Muscle of leg (tissue), 11 donors: ENCODE data around the gene DGKB. TPM values are rescaled to one million over a fixed set of nuclear protein-coding genes. Genes with fewer than 3 reads are reported as not detected.

ENCODE experiments used
- DNase-seq: peaks from one replicate; pipeline ENCODE4 v3.0.0; 2013
- H3K27ac ChIP-seq: one replicate; pipeline ENCODE4 v1.5.1; 2013; ENCODE audit warnings: mild to moderate bottlenecking, low read length, control low read depth
- H3K27me3 ChIP-seq: one replicate; pipeline ENCODE4 v1.6.1; 2013; ENCODE audit warnings: low read length; ENCODE audit not compliant: control insufficient read depth, insufficient read depth
- H3K36me3 ChIP-seq: one replicate; pipeline ENCODE4 v1.6.1; 2013; ENCODE audit warnings: low read length; ENCODE audit not compliant: control insufficient read depth, insufficient read depth
- H3K4me1 ChIP-seq: one replicate; pipeline ENCODE4 v1.6.1; 2013; ENCODE audit warnings: low read length; ENCODE audit not compliant: control insufficient read depth, insufficient read depth
- H3K4me3 ChIP-seq: one replicate; pipeline ENCODE4 v1.5.1; 2013; ENCODE audit warnings: low read length, control low read depth
- H3K9me3 ChIP-seq: replicated peaks from 2 replicates; pipeline ENCODE4 v1.6.1; 2013; ENCODE audit warnings: low read depth, low read length; ENCODE audit not compliant: control insufficient read depth
- WGBS: methylation state at CpG from one replicate; pipeline ENCODE4 v1.1.5; 2013; ENCODE audit warnings: missing lambda C conversion rate; ENCODE audit not compliant: insufficient coverage; 5-methylcytosine and 5-hydroxymethylcytosine counted together
- polyA plus RNA-seq, 8 donors: library from polyadenylated mRNA; unstranded; fragments of 120-200 nt; gene quantifications; one replicate each; pipeline versions ENCODE4 v1.2.1 to v1.2.3, GENCODE V29; 2013; ENCODE audit warnings: inconsistent platforms in 1 of 8, low replicate concordance in 1 of 8; ENCODE audit not compliant: insufficient read length in 8 of 8, insufficient read depth in 1 of 8
- total RNA-seq: library from RNA; stranded (reverse); fragments of 120-200 nt; gene quantifications from one replicate; pipeline ENCODE4 v1.2.4, GENCODE V29; 2013

The DGKB gene
- total and polyA plus RNA-seq, 9 donors, result 0.42 to 1.4 (median 0.85) TPM

GRCh38 chr7:14748461-14748860 is 154.1 kb downstream of the DGKB start:
- H3K27ac ChIP-seq, result no peak overlapping the region
- DNase-seq, result peak; percentile 20
- H3K36me3 ChIP-seq, result no peaks in the 10 kb centered on the region
- peaks cover 19% of the 10 kb centered on the region for H3K9me3 ChIP-seq
- no peaks in the 10 kb centered on the region for H3K27me3 ChIP-seq
- peaks cover 2% of the 10 kb centered on the region for H3K4me1 ChIP-seq
- H3K4me3 ChIP-seq, result no peak overlapping the region

- H3K36me3 ChIP-seq, result no peaks in the 10 kb centered on the region
- no peaks in the 10 kb centered on the region for H3K27me3 ChIP-seq
- H3K27ac ChIP-seq, result no peak overlapping the region
- no peak overlapping the region for H3K4me3 ChIP-seq
- no CpG with 5 or more reads among the region's 4 CpGs for WGBS
- peak; percentile 57 for DNase-seq
- H3K4me1 ChIP-seq, result peaks cover 2% of the 10 kb centered on the region
- H3K9me3 ChIP-seq, result peaks cover 22% of the 10 kb centered on the region
These were observed 154.8 kb downstream of the DGKB start for GRCh38 chr7:14747701-14748100.

DNA sequence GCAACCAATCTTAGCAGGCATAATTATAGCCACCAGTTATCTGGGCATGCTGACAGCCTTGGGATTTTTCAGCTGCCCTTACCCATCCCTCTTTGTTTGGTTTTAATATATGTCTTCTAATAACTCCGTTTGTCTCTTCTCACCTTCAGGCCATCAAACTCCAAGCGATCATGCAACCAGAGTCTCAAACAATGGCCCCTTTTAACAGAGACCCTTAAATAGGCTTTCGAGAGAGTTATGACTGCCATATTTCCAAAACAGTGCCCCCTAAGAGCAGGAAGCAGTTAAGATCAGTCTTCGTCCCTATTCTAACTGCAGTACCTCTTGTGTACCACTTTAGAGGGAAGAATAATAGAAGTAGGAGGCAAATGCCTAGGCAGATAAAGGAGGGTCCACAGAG is 157.5 kb downstream of the DGKB start:
- peaks cover 2% of the 10 kb centered on the region for H3K4me1 ChIP-seq
- 100% methylated on average over 1 of the region's 4 CpGs for WGBS
- H3K27ac ChIP-seq, result no peak overlapping the region
- peaks cover 43% of the 10 kb centered on the region for H3K9me3 ChIP-seq
- no peaks in the 10 kb centered on the region for H3K36me3 ChIP-seq
- no peak for DNase-seq
- H3K4me3 ChIP-seq, result no peak overlapping the region
- no peaks in the 10 kb centered on the region for H3K27me3 ChIP-seq

DNA sequence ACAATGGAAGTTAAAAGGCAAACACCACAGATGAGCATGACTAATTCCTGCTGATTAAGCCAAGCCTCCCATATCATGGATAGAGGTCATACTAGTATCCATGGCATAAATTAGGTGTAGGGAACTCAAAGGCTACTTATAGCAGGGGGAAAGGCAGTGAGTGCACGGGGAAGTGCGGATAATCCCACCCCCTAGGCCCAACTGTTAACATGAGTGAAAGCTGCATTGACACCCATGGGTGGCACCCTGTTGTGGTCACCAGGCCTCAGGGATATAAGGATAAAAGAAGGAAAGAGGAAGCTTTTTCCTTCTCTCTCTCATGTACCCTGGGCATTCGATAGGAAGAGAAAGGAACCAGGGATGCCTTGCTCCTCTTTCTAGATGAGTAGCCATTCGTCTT is 161.9 kb downstream of the DGKB start:
- DNase-seq, result no peak
- H3K27me3 ChIP-seq, result no peaks in the 10 kb centered on the region
- H3K9me3 ChIP-seq, result peaks cover 43% of the 10 kb centered on the region
- 86% methylated on average over 2 of the region's 4 CpGs for WGBS
- H3K4me1 ChIP-seq, result no peaks in the 10 kb centered on the region
- no peak overlapping the region for H3K4me3 ChIP-seq
- H3K36me3 ChIP-seq, result no peaks in the 10 kb centered on the region
- no peak overlapping the region for H3K27ac ChIP-seq

DNA sequence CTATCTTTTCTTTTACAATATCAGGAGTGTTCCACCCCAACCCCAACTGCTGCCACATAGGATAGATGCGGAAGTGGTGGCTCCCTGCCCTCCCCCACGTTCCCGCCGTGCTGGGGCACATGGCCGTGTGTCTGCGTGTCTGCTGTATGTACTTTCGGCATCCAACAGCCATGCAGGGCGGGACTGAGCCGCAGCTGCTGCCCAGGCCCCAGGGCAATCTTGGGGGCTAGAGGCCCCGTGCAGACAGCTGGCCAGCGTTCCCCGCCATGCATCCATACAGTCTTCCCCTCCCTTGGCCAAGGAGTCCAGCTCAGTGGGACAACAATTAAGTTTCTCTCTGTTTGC is 162.7 kb downstream of the DGKB start:
- Histone ChIP-seq H3K27me3 (no peaks in the 10 kb centered on the region), H3K4me3 (no peak overlapping the region), H3K4me1 (no peaks in the 10 kb centered on the region), H3K27ac (no peak overlapping the region), H3K9me3 (peaks cover 35% of the 10 kb centered on the region), H3K36me3 (no peaks in the 10 kb centered on the region)
- 95% methylated on average over 8 of the region's 12 CpGs for WGBS
- no peak for DNase-seq

DNA sequence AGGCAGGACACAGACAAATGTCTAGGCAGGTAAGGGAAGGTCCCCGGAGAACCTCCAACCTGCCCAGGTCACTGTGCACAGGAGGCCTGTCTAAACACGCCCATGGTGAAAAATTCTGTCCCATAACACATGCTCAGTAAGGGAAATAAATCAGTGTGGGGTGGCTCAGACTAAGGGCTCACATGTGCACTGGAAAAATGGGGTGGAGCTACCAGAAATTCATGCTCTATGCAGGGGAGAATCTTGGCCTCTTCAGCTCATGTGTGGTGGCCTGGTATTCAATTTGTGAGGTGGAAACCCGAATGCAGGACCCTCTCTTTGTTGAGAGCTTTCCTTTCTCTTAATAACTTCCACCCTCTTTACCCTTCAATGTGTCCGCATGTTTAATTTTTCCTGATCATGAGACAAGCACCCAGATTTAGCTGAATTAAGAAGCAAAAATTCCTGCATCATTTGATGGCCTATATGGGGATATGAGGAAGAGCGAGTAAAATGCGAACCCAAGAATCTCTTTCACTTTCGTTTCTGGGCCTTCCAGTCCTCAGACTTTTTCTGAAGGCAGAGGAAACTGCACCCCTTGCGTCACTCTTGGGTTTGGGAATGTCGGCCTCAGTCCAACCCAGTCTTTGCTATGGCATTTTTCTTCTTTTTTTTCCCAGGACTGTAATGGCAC is 163.2 kb downstream of the DGKB start:
- WGBS, result 95% methylated on average over 4 of the region's 9 CpGs
- H3K9me3 ChIP-seq, result peaks cover 32% of the 10 kb centered on the region
- H3K27me3 ChIP-seq, result no peaks in the 10 kb centered on the region

DNA sequence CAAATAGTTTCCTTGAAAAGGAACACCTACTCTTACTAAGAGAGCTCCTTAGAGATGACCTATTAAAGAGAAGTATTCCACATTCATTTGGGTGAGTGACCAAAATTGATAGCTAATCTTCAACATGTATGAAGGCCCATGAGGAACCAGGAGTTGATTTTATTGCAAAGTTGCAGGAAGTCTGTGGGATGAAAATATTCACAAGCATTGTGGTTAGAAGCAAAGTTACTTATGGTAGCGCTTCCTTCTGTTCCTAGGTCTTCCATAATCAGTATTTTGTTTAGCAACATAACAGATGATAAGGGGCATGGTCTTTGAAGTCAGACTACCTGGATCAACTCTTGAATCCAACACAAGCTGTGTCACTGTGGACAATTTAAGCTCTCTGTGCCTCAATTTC is 164.5 kb downstream of the DGKB start:
- no peaks in the 10 kb centered on the region for H3K36me3 ChIP-seq
- no peak overlapping the region for H3K4me3 ChIP-seq
- H3K9me3 ChIP-seq, result peaks cover 21% of the 10 kb centered on the region
- DNase-seq, result no peak
- no CpG with 5 or more reads among the region's 1 CpG for WGBS
- no peaks in the 10 kb centered on the region for H3K4me1 ChIP-seq
- H3K27ac ChIP-seq, result no peak overlapping the region
- no peaks in the 10 kb centered on the region for H3K27me3 ChIP-seq

More for the DNA sequence above, 163.2 kb downstream of the DGKB start:
- H3K27ac ChIP-seq, result no peak overlapping the region
- H3K36me3 ChIP-seq, result no peaks in the 10 kb centered on the region
- H3K4me3 ChIP-seq, result no peak overlapping the region
- no peaks in the 10 kb centered on the region for H3K4me1 ChIP-seq
- no peak for DNase-seq

DNA sequence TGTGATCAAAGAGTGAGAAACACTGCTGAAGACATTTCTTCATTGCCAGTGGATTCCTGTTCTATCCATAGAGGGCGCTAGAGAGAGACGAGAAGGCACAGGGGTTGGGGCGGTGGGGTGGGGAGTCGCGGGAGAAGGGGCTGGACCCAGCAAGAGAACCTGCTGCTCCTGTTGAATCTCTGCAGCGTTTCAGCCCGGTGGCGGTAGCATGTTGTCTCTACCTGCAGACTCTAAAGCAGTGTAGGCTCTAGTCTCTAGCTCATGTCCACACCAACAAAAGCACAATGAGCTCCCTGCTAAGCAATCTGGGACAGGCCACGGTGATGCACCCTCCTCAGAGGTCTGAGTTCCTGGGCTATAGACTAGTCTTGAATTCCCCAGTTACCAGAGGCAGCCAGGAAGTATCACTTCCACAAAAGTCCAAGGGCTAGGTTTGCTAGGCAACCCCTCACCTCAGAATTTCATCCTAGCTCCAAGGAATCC is 167.7 kb downstream of the DGKB start:
- WGBS, result 23% methylated on average over 8 of the region's 9 CpGs
- Histone ChIP-seq H3K4me1 (no peaks in the 10 kb centered on the region), H3K27ac (no peak overlapping the region), H3K36me3 (no peaks in the 10 kb centered on the region), H3K27me3 (no peaks in the 10 kb centered on the region), H3K9me3 (no peaks in the 10 kb centered on the region), H3K4me3 (no peak overlapping the region)
- DNase-seq, result no peak

GRCh38 chr7:14720785-14721184 is 181.8 kb downstream of the DGKB start:
- WGBS, result 17% methylated on average over 1 of the region's 3 CpGs
- H3K4me3 ChIP-seq, result no peak overlapping the region
- H3K27me3 ChIP-seq, result no peaks in the 10 kb centered on the region
- H3K27ac ChIP-seq, result no peak overlapping the region
- H3K4me1 ChIP-seq, result no peaks in the 10 kb centered on the region
- peak; percentile 95 for DNase-seq
- H3K9me3 ChIP-seq, result no peaks in the 10 kb centered on the region
- no peaks in the 10 kb centered on the region for H3K36me3 ChIP-seq

GRCh38 chr7:14717816-14718215 is 184.7 kb downstream of the DGKB start:
- peak; percentile 32 for DNase-seq

DNA sequence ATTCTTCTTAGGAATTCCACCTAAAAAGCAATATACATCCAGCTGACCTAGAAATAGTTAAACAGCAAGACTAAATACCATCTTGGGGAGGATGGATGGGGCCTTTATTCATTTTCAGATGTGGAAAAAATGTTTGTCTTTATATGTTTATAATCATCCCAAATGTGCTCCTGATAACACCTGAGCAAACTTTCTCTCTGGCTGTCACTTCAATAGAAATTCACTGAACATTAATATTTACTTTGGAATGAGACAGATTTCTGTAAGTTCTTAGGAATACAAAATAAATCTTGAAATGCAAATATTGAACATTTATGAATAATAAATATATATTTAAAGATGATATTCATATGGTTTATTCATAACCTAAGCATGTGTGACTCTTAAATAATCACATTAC is 185.4 kb downstream of the DGKB start:
- no peaks in the 10 kb centered on the region for H3K9me3 ChIP-seq
- no peaks in the 10 kb centered on the region for H3K4me1 ChIP-seq
- no peak overlapping the region for H3K4me3 ChIP-seq
- H3K27me3 ChIP-seq, result no peaks in the 10 kb centered on the region
- H3K27ac ChIP-seq, result no peak overlapping the region
- no peaks in the 10 kb centered on the region for H3K36me3 ChIP-seq
- no peak for DNase-seq

More at GRCh38 chr7:14717816-14718215, 184.7 kb downstream of the DGKB start:
- Histone ChIP-seq H3K4me3 (no peak overlapping the region), H3K27me3 (no peaks in the 10 kb centered on the region), H3K27ac (no peak overlapping the region), H3K4me1 (no peaks in the 10 kb centered on the region), H3K36me3 (no peaks in the 10 kb centered on the region), H3K9me3 (no peaks in the 10 kb centered on the region)
- no CpG with 5 or more reads among the region's 1 CpG for WGBS
